T-helper 2 cell treated with Interferon-gamma antibody and Interleukin-4, amounts not matched to agents 100 ng/mL and 5 ng/mL, for 36 hours (primary cell): ENCODE data around the gene NELL1. TPM values are rescaled to one million over a fixed set of nuclear protein-coding genes. Genes with fewer than 3 reads are reported as not detected.
"Not testable (repeated sequence)": the region's sequence is repeated elsewhere in the genome, so short reads cannot be mapped to it uniquely, and the experiment has no call there.

Source experiments
- intact Hi-C: fragments of 100-400 bp; cut with micrococcal nuclease; formaldehyde crosslinking; loops from one replicate; pipeline ENCODE4 v1.15.1; 2023
- total RNA-seq: library from RNA; stranded (reverse); gene quantifications from 2 replicates; pipeline ENCODE4 v1.2.3, GENCODE V29; 2022

The NELL1 gene
- total RNA-seq, 1 donor from 2014 or later, result not detected

GRCh38 chr11:20762116-20762844 is 92.9 kb downstream of the NELL1 start:
- intact Hi-C loops, result no loop called here

DNA sequence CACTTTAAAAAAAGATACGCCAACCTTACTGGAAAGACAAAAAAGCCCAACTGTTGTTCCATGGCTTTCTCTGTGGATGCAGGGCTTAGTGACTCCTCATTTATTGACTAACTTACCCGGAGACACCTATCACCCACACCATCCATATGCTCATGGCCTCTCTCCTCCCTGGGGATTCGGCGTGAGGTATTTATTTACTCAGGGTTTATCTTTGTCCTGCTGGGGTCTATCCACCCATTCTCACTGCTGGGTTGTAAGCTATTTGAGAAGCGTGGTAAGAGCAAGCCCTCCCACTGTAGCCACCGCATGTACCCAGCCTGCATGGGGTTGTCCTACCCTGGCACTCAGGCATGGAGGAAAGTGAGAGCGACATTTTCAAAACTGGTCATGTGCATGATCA is 93.6 kb downstream of the NELL1 start:
- intact Hi-C loops, result no loop called here

- intact Hi-C loops, result no loop called here
Observed at GRCh38 chr11:20770414-20770946, 101.1 kb downstream of the NELL1 start.

- intact Hi-C loops, result no loop called here
Observed at GRCh38 chr11:20771026-20771425, 101.6 kb downstream of the NELL1 start.

DNA sequence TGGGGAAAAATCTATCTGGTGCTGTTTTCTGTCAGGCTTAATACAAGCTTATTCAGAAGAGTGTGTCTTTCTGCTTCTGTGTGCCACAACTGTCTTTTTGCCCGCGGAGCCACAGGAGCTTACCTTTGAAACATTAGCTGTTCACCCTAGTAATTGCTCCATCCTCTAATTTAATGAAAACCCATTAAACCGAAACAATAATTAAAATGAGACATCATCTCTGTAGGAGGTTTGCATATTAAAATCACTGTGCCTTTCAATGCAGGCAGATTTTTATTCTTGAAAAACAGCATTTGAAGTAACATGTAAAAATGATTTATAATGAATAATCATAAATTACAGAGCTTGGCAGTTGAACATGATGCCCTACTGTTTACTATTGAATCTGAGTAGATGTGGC is 102.3 kb downstream of the NELL1 start:
- intact Hi-C loops, result no loop called here

GRCh38 chr11:20775331-20775730 is 105.9 kb downstream of the NELL1 start:
- intact Hi-C loops, result no loop called here

DNA sequence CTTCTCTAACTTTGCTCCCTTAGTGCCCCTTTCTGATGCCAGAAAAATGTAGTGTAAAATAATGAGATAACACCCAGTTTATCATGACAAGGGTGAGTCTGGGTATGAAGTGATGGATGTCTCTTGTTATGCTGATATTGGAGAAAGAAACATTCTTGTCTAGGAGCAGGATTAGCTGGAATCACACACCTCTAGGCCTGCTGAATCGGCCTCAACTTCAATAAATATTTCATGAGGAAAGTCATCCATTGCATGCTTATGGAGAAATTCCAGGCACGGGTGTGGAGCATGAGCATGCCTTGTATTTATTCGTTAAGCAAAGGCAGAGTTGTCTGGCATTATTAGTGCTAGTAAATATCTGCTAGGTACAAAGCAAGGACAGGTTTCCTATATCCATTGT is 113.4 kb downstream of the NELL1 start:
- intact Hi-C loops, result no loop called here

GRCh38 chr11:20783220-20783619 is 113.8 kb downstream of the NELL1 start:
- intact Hi-C loops, result no loop called here

- intact Hi-C loops, result no loop called here
Observed at GRCh38 chr11:20790622-20791021, 121.2 kb downstream of the NELL1 start.

GRCh38 chr11:20795005-20795404 is 125.6 kb downstream of the NELL1 start:
- intact Hi-C loops, result no loop called here

DNA sequence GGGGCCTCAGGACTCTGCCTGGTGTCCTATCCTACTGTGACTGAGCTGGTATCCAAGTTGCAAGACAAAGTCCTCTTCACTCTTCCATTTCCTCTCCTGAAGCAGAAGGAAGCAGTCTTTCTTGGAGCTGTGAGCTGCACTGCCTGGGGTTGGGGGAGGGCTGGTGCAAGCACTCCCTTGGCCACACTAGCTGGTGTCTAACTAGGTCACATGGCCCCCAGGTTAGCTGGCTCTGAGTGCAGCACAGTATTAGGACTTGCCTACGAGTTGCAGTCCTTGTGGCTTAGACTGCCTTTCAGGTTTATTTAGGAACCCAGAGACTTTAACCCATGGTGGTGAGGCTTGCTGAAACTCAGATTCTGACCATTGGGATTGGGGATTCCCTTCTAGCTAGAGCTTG is 138.9 kb downstream of the NELL1 start:
- intact Hi-C loops, result no loop called here

DNA sequence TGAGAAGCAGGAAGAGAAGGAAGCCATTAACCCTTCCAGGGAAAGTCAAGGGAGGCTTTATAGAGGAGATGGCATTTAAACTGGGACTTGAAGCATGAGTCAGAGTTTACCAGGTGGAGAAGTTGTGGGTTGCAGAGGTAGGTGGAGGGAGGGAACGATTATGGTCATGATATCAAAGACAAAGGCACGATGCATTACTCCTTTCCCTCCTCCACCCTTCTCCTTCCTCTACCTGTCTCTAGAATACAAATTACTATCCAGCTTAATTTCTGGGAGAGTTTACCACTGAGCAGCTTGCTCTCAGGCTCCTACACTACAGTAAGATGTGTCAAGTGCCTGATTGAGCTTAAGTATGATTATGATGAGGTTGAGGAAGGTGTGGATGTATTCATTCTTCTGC is 151.7 kb downstream of the NELL1 start:
- intact Hi-C loops, result no loop called here

DNA sequence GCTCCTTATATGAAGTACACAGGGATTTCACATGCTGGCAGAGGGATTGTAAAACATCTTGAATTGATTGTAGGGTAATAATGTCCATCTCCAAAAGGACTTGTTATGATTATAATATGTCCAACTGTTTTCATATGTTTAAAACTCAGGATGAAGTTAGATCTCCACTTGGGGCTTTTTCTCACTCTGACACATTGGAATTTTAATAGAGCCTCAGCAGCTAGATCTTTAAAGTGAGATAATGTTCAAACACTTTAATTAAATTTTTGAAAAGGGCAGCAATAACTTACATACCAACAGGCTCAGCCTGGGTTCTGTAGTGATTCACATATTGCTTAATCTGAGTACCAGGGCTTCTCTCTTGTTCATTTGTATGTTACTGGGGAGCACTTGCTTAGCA is 152.1 kb downstream of the NELL1 start:
- intact Hi-C loops, result no loop called here

DNA sequence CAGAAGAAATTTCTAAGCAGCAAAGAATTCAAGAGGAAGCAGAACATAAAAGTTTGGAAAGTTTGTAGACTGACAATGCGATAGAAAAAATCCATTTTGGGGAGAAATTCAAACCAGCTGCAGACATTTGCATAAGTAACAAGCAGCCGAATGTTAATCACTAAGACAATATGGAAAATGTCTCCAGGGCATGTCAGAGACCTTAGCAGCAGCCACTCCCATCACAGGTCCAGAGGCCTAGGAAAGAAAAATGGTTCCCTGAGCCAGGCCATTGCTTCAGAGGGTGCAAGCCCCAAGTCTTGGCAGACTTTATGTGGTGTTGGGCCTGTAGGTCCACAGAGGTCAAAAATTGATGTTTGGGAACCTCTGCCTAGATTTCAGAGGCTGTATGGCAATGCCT is 155.4 kb downstream of the NELL1 start:
- intact Hi-C loops, result no loop called here

DNA sequence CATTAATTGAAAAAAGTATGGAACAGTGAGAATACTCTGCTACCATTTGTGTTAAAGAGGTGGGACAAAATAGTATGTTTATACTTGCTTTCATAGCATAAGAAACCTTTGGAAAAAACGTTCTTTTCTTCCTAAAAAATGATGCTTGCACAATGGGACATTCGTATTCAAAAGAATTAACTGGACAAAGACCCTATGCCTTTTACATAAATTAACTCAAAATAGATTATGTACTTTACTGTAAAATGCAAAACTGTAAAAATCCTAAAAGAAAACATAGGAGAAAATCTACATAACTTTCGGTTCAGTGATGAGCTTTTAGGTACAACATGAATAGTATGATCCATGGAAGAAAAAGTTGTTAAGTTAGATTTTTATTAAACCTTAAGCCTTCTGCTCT is 166.2 kb downstream of the NELL1 start:
- intact Hi-C loops, result no loop called here

- intact Hi-C loops, result no loop called here
Observed at GRCh38 chr11:20839231-20839630, 169.8 kb downstream of the NELL1 start.

DNA sequence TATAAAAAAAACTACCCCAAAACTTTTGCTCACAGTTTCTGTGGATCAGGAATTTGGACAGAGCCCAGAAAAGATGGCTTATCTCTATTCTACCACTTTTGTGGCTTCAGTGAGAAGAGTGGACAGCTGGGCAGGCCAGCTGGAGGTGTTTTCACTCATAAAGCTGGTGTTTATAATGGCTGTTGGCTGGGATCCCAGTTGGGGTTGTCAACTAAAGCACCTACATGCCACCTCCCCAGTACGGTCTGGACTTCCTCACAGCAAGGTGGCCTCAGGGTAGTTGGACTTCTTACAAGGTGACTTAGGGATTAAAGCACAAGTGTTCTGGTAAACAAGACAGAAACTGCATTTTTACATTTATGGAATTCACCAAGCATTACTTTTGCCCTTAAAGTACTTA is 171.0 kb downstream of the NELL1 start:
- intact Hi-C loops, result no loop called here

- intact Hi-C loops, result no loop called here
Observed at GRCh38 chr11:20844216-20844615, 174.8 kb downstream of the NELL1 start.

DNA sequence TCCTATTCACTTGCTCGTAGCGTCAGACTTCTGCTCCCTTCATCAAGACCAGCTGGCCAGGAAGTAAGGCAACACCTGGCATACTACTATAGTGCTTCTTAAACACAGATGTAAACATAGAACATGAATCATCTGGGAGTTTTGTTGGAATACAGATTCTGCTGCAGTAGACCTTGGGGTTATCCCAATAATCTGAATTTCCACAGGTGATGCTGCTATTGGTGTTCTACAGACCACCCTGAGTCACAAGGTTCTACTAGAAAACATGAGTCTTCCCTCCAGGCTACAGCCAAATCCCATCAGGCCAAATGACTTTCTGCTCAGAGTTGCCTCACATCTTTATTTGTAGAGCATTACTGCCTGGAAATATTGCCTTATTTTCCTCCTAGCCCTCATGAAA is 175.2 kb downstream of the NELL1 start:
- intact Hi-C loops, result no loop called here

- intact Hi-C loops, result no loop called here
Observed at GRCh38 chr11:20854215-20854955, 185.0 kb downstream of the NELL1 start.

DNA sequence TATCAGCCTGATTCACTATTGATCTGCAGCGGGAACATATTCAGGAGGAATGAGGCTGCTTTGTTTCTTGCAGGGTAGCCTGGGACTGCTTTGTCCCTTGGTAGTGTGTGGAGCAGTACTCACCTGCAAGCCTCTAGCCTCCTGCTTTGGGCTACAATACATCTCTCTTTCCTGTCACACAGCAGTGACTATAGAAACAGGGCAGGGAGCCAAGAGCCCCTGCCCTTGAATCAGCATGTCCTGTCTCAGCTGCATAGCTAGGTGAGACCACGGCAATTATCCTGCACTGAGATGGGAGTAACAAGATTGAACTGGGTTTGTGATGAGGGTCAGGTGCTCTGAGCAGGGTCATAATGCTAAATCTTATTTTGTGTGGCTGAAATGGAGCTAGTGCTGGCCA is 191.9 kb downstream of the NELL1 start:
- intact Hi-C loops, result no loop called here

DNA sequence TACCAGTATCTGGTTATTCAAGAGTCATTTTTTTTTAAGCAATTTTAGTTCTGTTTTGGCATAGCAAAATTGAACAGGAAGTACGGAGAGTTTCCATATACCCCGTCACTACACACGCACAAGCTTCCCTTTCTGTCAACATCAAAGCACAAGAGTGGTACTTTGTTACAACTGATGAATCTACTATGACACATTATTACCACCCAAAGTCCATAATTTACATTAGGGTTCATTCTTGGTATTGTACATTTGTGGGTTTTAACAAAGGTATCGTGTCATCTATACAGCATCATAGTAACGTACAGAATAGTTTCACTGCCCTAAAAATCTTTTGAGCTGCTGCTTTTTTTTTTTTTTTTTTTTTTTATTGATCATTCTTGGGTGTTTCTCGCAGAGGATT is 192.9 kb downstream of the NELL1 start:
- intact Hi-C loops, result not testable (repeated sequence)

DNA sequence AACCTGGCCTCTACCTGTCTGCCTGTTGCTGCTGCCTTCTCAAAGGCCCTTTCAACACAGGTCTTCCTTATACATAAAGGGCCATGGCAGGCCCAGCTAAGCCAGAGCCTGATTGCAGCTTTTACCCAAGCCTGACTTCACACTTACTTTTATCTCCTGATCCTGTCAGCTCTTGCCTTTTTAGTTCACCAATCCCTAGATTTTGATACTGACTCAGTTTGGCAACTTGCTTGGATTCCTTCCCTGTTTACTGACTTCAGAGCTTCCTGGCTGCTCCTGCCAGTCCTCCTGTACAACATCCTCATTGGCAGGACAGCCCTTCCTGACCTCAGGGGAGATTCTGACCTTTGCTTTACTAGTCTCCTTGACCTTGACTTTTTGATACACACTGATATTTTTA is 195.2 kb downstream of the NELL1 start:
- intact Hi-C loops, result no loop called here
